ENCODE data around the gene SYNM. TPM values are rescaled to one million over a fixed set of nuclear protein-coding genes. Genes with fewer than 3 reads are reported as not detected.

The SYNM gene
- total RNA-seq, 1 experiment from 2014 or later = 2.6 TPM

DNA sequence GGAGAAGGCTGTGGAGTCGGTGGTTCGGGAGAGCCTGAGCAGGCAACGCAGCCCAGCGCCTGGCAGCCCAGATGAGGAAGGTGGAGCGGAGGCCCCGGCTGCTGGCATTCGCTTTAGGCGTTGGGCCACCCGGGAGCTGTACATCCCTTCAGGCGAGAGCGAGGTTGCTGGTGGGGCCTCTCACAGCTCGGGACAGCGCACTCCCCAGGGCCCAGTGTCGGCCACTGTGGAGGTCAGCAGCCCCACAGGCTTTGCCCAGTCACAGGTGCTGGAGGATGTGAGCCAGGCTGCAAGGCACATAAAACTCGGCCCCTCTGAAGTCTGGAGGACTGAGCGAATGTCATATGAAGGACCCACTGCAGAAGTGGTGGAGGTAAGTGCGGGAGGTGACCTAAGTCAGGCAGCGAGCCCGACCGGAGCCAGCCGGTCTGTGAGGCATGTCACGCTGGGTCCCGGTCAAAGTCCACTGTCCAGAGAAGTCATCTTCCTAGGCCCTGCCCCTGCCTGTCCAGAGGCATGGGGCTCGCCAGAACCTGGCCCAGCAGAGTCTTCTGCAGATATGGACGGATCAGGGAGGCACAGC lies 26.7 kb downstream of the SYNM start:
- DNase-seq (ENCODE audit: low spot score) = no peak
- no peak overlapping the region for H3K27ac ChIP-seq (ENCODE audit: low read depth, low read length, poor library complexity, severe bottlenecking)
- H3K27me3 ChIP-seq (replicated peaks; ENCODE audit: insufficient read depth, low read depth, low read length, poor library complexity) = no peaks in the 10 kb centered on the region
- H3K4me3 ChIP-seq (ENCODE audit: low read depth, low read length, poor library complexity, severe bottlenecking) = no peak overlapping the region
- POLR2A ChIA-PET (ENCODE audit: low non-redundant PET) = no interaction called here
- intact Hi-C loops (cut with micrococcal nuclease; ENCODE audit: unreplicated experiment) = no loop called here
- BruUV-seq (replicated peaks) = no TSS peak
- H3K9me3 ChIP-seq (ENCODE audit: low read depth, low read length, poor library complexity, severe bottlenecking) = no peaks in the 10 kb centered on the region
- CTCF ChIA-PET = no interaction called here
- TF ChIP-seq, protein P1, sequence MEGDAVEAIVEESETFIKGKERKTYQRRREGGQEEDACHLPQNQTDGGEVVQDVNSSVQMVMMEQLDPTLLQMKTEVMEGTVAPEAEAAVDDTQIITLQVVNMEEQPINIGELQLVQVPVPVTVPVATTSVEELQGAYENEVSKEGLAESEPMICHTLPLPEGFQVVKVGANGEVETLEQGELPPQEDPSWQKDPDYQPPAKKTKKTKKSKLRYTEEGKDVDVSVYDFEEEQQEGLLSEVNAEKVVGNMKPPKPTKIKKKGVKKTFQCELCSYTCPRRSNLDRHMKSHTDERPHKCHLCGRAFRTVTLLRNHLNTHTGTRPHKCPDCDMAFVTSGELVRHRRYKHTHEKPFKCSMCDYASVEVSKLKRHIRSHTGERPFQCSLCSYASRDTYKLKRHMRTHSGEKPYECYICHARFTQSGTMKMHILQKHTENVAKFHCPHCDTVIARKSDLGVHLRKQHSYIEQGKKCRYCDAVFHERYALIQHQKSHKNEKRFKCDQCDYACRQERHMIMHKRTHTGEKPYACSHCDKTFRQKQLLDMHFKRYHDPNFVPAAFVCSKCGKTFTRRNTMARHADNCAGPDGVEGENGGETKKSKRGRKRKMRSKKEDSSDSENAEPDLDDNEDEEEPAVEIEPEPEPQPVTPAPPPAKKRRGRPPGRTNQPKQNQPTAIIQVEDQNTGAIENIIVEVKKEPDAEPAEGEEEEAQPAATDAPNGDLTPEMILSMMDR (conservative IDR thresholded peaks at IDR 0.05; ENCODE audit: low read depth, low read length) = no peak
- no peak for TF ChIP-seq EZH2 (IDR thresholded peaks at IDR 0.05; ENCODE audit: borderline replicate concordance, low read depth, low read length, poor library complexity, severe bottlenecking)
- no peaks in the 10 kb centered on the region for H3K36me3 ChIP-seq (ENCODE audit: insufficient read depth, low read length, poor library complexity, severe bottlenecking)
- H3K4me1 ChIP-seq (ENCODE audit: insufficient read depth, low read length, poor library complexity, severe bottlenecking) = no peaks in the 10 kb centered on the region

DNA sequence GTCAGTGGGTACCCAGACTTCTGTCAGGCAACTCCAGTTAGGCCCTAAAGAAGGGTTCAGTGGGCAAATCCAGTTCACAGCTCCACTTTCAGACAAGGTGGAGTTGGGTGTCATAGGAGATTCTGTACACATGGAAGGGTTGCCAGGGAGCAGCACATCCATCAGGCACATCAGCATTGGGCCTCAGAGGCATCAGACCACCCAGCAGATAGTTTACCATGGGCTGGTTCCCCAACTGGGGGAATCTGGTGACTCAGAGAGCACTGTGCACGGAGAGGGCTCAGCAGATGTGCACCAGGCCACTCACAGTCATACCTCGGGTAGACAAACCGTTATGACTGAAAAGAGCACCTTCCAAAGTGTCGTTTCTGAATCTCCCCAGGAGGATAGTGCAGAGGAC lies 27.2 kb downstream of the SYNM start:
- H3K27me3 ChIP-seq (replicated peaks; ENCODE audit: insufficient read depth, low read depth, low read length, poor library complexity) = no peaks in the 10 kb centered on the region
- ChIA-PET POLR2A (ENCODE audit: low non-redundant PET) (no interaction called here), CTCF (no interaction called here)
- BruUV-seq (replicated peaks) = no TSS peak
- no peaks in the 10 kb centered on the region for H3K36me3 ChIP-seq (ENCODE audit: insufficient read depth, low read length, poor library complexity, severe bottlenecking)
- no peak overlapping the region for H3K27ac ChIP-seq (ENCODE audit: low read depth, low read length, poor library complexity, severe bottlenecking)
- no peaks in the 10 kb centered on the region for H3K4me1 ChIP-seq (ENCODE audit: insufficient read depth, low read length, poor library complexity, severe bottlenecking)
- no peak for DNase-seq (ENCODE audit: low spot score)
- H3K4me3 ChIP-seq (ENCODE audit: low read depth, low read length, poor library complexity, severe bottlenecking) = no peak overlapping the region
- intact Hi-C loops (cut with micrococcal nuclease; ENCODE audit: unreplicated experiment) = no loop called here
- TF ChIP-seq, protein P1 (conservative IDR thresholded peaks at IDR 0.05; ENCODE audit: low read depth, low read length) = no peak
- TF ChIP-seq EZH2 (IDR thresholded peaks at IDR 0.05; ENCODE audit: borderline replicate concordance, low read depth, low read length, poor library complexity, severe bottlenecking) = no peak
- H3K9me3 ChIP-seq (ENCODE audit: low read depth, low read length, poor library complexity, severe bottlenecking) = no peaks in the 10 kb centered on the region

DNA sequence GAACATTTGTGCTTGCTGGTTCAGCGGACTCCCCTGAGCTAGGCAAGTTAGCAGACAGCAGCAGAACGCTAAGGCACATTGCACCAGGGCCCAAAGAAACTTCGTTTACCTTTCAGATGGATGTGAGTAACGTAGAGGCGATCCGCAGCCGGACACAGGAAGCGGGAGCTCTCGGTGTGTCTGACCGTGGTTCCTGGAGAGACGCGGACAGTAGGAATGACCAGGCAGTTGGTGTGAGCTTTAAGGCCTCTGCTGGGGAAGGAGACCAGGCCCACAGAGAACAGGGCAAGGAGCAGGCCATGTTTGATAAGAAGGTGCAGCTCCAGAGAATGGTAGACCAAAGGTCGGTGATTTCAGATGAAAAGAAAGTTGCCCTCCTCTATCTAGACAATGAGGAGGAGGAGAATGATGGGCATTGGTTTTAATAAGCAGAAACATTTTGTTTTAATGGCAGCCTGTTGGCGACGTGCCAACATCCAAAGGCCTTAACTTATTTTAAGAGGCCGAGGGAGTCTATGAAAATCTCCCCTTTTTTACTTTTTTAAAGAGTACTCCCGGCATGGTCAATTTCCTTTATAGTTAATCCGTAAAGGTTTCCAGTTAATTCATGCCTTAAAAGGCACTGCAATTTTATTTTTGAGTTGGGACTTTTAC lies 27.9 kb downstream of the SYNM start:
- Histone ChIP-seq H3K9me3 (ENCODE audit: low read depth, low read length, poor library complexity, severe bottlenecking) (no peaks in the 10 kb centered on the region), H3K27me3 (replicated peaks; ENCODE audit: insufficient read depth, low read depth, low read length, poor library complexity) (no peaks in the 10 kb centered on the region), H3K4me3 (ENCODE audit: low read depth, low read length, poor library complexity, severe bottlenecking) (no peak overlapping the region), H3K27ac (ENCODE audit: low read depth, low read length, poor library complexity, severe bottlenecking) (no peak overlapping the region), H3K36me3 (ENCODE audit: insufficient read depth, low read length, poor library complexity, severe bottlenecking) (no peaks in the 10 kb centered on the region), H3K4me1 (ENCODE audit: insufficient read depth, low read length, poor library complexity, severe bottlenecking) (no peaks in the 10 kb centered on the region)
- no TSS peak for BruUV-seq (replicated peaks)
- ChIA-PET CTCF (no interaction called here), POLR2A (ENCODE audit: low non-redundant PET) (no interaction called here)
- DNase-seq (ENCODE audit: low spot score) = no peak
- intact Hi-C loops (cut with micrococcal nuclease; ENCODE audit: unreplicated experiment) = no loop called here
- TF ChIP-seq, protein P1 (conservative IDR thresholded peaks at IDR 0.05; ENCODE audit: low read depth, low read length) = no peak
- no peak for TF ChIP-seq EZH2 (IDR thresholded peaks at IDR 0.05; ENCODE audit: borderline replicate concordance, low read depth, low read length, poor library complexity, severe bottlenecking)

Data from A673 (cell line).